Measurements from ENCODE around the gene C2orf72. TPM values are rescaled to one million over a fixed set of nuclear protein-coding genes. Genes with fewer than 3 reads are reported as not detected.

Gene C2orf72
- polyA plus RNA-seq, 3 donors: not detected

DNA sequence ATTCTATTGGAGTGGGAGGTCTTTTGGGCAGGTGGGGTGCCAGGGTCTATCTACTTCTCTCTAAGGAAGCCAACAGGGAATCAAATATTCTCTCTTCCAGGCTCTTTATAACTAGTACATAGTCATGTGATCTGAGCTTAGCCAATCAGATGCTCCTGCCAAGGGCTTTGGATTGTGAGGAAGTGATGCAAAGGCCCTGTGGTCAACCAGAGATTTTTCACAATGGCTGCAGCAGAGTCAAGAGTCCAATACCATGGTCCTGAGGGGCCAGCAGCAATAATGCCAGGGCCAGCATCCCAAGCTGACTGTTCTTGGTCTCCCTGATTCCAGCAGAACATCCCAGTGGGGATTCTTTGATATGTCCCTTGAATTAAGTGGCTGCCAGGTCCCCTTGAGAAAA lies 8.4 kb upstream of the C2orf72 start:
- Mint-ChIP-seq H3K27ac (no peak overlapping the region), H3K36me3 (no peaks in the 10 kb centered on the region), H3K4me1 (no peaks in the 10 kb centered on the region), H3K9me3 (peaks cover 0 to 5% (median 0%) of the 10 kb centered on the region in 7 donors), H3K27me3 (ENCODE audit: low read depth in 3 of 3) (peaks cover 9 to 21% (median 14%) of the 10 kb centered on the region in 3 donors), H3K4me3 (no peak overlapping the region)
- no peaks in the 10 kb centered on the region for H3K79me2 ChIP-seq (ENCODE audit: insufficient read depth, low read length)
- H3K9ac ChIP-seq (ENCODE audit: insufficient read depth, low read length, poor library complexity, severe bottlenecking): no peak overlapping the region
- no peaks in the 10 kb centered on the region for H3K4me1 ChIP-seq (ENCODE audit: control insufficient read depth in 1 of 2, insufficient read depth in 2 of 2, low read length in 2 of 2)
- no peaks in the 10 kb centered on the region for H3K36me3 ChIP-seq (replicated peaks in 1 of 2; ENCODE audit: control insufficient read depth in 1 of 2, insufficient read depth in 2 of 2, low read length in 2 of 2)
- TF ChIP-seq, protein P1, sequence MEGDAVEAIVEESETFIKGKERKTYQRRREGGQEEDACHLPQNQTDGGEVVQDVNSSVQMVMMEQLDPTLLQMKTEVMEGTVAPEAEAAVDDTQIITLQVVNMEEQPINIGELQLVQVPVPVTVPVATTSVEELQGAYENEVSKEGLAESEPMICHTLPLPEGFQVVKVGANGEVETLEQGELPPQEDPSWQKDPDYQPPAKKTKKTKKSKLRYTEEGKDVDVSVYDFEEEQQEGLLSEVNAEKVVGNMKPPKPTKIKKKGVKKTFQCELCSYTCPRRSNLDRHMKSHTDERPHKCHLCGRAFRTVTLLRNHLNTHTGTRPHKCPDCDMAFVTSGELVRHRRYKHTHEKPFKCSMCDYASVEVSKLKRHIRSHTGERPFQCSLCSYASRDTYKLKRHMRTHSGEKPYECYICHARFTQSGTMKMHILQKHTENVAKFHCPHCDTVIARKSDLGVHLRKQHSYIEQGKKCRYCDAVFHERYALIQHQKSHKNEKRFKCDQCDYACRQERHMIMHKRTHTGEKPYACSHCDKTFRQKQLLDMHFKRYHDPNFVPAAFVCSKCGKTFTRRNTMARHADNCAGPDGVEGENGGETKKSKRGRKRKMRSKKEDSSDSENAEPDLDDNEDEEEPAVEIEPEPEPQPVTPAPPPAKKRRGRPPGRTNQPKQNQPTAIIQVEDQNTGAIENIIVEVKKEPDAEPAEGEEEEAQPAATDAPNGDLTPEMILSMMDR (IDR thresholded peaks at IDR 0.05): no peak
- H3K27ac ChIP-seq (ENCODE audit: low read depth in 1 of 2, low read length in 2 of 2): no peak overlapping the region
- no peaks in the 10 kb centered on the region for H3K9me3 ChIP-seq (replicated peaks in 1 of 2; ENCODE audit: control insufficient read depth in 1 of 2, insufficient read depth in 1 of 2, low read length in 2 of 2)
- H3K4me3 ChIP-seq (replicated peaks in 1 of 3; ENCODE audit: low read depth in 2 of 3, low read length in 3 of 3): no peak overlapping the region
- intact Hi-C loops (cut with micrococcal nuclease): no loop called here
- H3K27me3 ChIP-seq (ENCODE audit: control insufficient read depth in 2 of 2, insufficient read depth in 2 of 2, low read length in 2 of 2): no peaks in the 10 kb centered on the region
- no peak for DNase-seq
- no peak overlapping the region for H3K4me2 ChIP-seq (replicated peaks; ENCODE audit: extremely low read depth, low read length, poor library complexity, severe bottlenecking)
- no peak overlapping the region for H2AFZ ChIP-seq (ENCODE audit: insufficient read depth, low read depth, low read length, poor library complexity, severe bottlenecking)
- no peaks in the 10 kb centered on the region for H4K20me1 ChIP-seq (ENCODE audit: insufficient read depth, low read length)

DNA sequence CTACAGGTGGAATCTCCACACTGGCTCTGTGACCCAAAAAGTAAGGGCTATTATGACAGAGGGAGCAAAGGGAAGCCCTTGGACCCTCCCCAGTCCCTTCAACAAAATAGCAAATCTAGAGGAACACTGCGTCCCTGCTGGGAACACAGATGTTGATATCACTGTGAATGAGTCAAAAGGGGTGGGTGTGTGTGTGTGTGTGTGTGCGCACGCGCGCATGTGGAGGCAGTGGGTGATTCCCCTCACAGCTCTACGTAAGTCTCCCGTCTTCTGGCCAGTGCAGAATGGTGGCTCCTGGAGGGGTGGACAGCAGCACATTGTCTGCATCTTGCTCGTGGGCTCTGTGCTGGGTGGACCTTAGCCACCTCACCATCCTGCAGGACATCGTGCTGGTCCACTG lies 7.8 kb upstream of the C2orf72 start:
- Mint-ChIP-seq H3K4me1 (no peaks in the 10 kb centered on the region), H3K9me3 (peaks cover 0 to 5% (median 0%) of the 10 kb centered on the region in 7 donors), H3K27ac (no peak overlapping the region), H3K4me3 (no peak overlapping the region), H3K36me3 (no peaks in the 10 kb centered on the region), H3K27me3 (ENCODE audit: low read depth in 3 of 3) (peaks cover 10 to 25% (median 16%) of the 10 kb centered on the region in 3 donors)
- DNase-seq: no peak
- no peak overlapping the region for H3K27ac ChIP-seq (ENCODE audit: low read depth in 1 of 2, low read length in 2 of 2)
- no peaks in the 10 kb centered on the region for H3K79me2 ChIP-seq (ENCODE audit: insufficient read depth, low read length)
- H3K4me1 ChIP-seq (ENCODE audit: control insufficient read depth in 1 of 2, insufficient read depth in 2 of 2, low read length in 2 of 2): no peaks in the 10 kb centered on the region
- intact Hi-C loops (cut with micrococcal nuclease): no loop called here
- no peak overlapping the region for H3K4me3 ChIP-seq (replicated peaks in 1 of 3; ENCODE audit: low read depth in 2 of 3, low read length in 3 of 3)
- no peaks in the 10 kb centered on the region for H3K9me3 ChIP-seq (replicated peaks in 1 of 2; ENCODE audit: control insufficient read depth in 1 of 2, insufficient read depth in 1 of 2, low read length in 2 of 2)
- H3K4me2 ChIP-seq (replicated peaks; ENCODE audit: extremely low read depth, low read length, poor library complexity, severe bottlenecking): no peak overlapping the region
- no peak overlapping the region for H3K9ac ChIP-seq (ENCODE audit: insufficient read depth, low read length, poor library complexity, severe bottlenecking)
- no peaks in the 10 kb centered on the region for H3K36me3 ChIP-seq (replicated peaks in 1 of 2; ENCODE audit: control insufficient read depth in 1 of 2, insufficient read depth in 2 of 2, low read length in 2 of 2)
- no peaks in the 10 kb centered on the region for H4K20me1 ChIP-seq (ENCODE audit: insufficient read depth, low read length)
- WGBS (ENCODE audit: insufficient coverage): 84% methylated on average over 6 of the region's 9 CpGs
- H3K27me3 ChIP-seq (ENCODE audit: control insufficient read depth in 2 of 2, insufficient read depth in 2 of 2, low read length in 2 of 2): no peaks in the 10 kb centered on the region
- TF ChIP-seq, protein P1 (IDR thresholded peaks at IDR 0.05): no peak
- H2AFZ ChIP-seq (ENCODE audit: insufficient read depth, low read depth, low read length, poor library complexity, severe bottlenecking): no peak overlapping the region
